Measurements from ENCODE around the gene INSIG1. TPM values are rescaled to one million over a fixed set of nuclear protein-coding genes. Genes with fewer than 3 reads are reported as not detected.

Gene INSIG1
- total RNA-seq, 4 donors from 2014 or later, result 40.1 to 151 (median 79.5) TPM

DNA sequence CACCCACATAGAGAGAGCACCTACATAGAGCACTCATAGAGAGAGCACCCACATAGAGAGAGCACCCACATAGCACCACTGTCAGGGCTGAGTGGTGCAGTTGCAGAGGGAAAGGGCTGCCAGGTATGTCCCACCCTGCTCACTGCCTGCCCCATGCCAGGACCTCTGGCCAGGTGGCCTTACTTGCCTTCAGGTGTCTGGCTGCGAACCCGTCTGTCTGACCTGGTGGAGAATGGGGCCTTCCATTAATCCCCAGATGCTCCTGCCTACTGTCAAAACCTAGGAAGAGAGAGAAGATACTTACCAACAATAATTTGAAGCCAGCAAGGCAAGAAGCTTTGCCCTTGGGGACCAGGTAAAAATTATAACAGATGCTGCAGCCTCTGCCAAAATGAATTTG lies 51.1 kb downstream of the INSIG1 start:
- intact Hi-C loops (cut with DNase I; ENCODE audit: low total_unique reads), result no loop called here
- 60 to 61% methylated on average over 2 of the region's 2 CpGs for WGBS, 2 donors
- TF ChIP-seq, protein P1, sequence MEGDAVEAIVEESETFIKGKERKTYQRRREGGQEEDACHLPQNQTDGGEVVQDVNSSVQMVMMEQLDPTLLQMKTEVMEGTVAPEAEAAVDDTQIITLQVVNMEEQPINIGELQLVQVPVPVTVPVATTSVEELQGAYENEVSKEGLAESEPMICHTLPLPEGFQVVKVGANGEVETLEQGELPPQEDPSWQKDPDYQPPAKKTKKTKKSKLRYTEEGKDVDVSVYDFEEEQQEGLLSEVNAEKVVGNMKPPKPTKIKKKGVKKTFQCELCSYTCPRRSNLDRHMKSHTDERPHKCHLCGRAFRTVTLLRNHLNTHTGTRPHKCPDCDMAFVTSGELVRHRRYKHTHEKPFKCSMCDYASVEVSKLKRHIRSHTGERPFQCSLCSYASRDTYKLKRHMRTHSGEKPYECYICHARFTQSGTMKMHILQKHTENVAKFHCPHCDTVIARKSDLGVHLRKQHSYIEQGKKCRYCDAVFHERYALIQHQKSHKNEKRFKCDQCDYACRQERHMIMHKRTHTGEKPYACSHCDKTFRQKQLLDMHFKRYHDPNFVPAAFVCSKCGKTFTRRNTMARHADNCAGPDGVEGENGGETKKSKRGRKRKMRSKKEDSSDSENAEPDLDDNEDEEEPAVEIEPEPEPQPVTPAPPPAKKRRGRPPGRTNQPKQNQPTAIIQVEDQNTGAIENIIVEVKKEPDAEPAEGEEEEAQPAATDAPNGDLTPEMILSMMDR (IDR thresholded peaks at IDR 0.05), result no peak
- no peak for TF ChIP-seq POLR2A (IDR thresholded peaks at IDR 0.05)
- H3K4me3 ChIP-seq (ENCODE audit: low read depth, poor library complexity, severe bottlenecking), result no peak overlapping the region
- DNase-seq (ENCODE audit: low spot score in 2 of 2), result no peak

DNA sequence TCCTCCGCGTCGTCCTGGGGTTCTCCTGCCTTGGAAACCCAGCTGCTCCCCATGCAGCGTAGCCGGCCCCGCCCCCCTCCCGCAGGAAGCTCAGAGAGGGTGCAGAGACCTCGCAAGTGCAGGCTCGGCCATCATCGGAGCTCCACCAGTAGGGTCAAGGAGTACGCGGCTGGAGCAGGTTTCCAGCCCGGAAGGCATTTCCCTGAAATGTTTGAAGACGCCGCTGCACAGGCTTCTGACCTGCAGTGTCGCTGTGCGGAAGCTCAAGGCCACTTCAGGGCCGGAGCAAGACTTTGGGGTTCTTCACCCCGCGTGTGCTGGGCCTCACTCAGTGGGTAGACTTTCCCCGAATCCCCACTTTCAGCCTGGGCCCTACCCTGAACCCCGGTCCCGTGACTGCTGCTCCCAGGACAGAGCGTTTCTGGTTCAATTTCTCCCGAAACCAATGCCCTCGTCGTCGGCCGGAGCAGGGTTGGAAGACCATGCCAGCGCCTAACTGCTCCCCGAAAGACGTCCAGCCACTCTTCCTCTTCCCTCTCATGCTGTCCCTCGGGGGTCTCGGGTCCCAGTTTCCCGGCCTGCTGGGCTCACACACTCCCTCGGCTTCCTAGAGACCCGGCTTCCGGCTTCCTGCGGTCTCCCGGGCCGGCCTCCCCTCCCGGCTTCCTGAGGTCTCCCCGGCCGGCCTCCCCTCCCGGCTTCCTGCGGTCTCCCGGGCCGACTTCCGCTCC lies 52.1 kb downstream of the INSIG1 start:
- no peak for DNase-seq (ENCODE audit: low spot score in 2 of 2)
- TF ChIP-seq, protein P1 (IDR thresholded peaks at IDR 0.05), result no peak
- no peak for TF ChIP-seq POLR2A (IDR thresholded peaks at IDR 0.05)
- no peak overlapping the region for H3K4me3 ChIP-seq (ENCODE audit: low read depth, poor library complexity, severe bottlenecking)
- 59 to 66% methylated on average over 42 to 47 of the region's 49 CpGs for whole genome bisulfite sequencing, 2 donors
- intact Hi-C loops (cut with DNase I; ENCODE audit: low total_unique reads), result no loop called here

DNA sequence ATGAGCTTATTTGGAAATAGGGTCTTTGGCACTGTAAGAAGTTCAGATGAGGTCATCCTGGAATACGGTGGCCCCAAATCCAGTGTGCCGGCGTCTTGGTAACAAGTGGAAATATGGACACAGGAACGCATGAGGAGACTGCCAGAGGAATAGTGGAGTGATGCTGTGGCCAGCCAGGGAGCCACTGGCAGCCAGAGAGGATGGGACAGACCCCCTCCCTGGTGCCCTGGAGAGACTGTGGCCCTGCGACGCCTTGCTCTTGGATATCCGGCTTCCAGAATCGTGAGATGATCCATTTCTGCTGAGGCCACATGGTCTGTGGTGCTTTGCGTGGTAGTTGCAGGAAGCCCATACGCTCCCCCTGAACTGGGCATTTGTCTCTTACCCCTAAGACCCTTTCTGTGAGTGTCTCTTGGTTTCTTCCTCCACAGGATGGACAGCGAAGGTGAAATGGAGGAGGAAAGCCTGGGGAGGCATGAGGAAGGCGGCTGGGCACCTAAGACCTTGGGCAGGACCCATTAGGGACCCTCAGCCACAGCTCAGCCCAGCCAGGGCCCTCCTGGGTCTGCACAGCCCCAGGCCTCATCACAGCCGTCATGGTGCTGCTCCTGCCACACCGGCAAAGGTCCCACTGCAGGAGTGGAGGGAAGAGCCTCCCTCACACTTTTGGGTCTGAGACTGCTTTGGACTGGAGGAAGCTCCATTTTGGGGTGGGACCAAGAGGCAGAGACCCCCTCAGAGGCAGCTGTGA lies 53.6 kb downstream of the INSIG1 start:
- intact Hi-C loops (cut with DNase I; ENCODE audit: low total_unique reads), result no loop called here
- no peak for DNase-seq (ENCODE audit: low spot score in 2 of 2)
- WGBS, 2 donors, result 78 to 79% methylated on average over 14 of the region's 14 CpGs

DNA sequence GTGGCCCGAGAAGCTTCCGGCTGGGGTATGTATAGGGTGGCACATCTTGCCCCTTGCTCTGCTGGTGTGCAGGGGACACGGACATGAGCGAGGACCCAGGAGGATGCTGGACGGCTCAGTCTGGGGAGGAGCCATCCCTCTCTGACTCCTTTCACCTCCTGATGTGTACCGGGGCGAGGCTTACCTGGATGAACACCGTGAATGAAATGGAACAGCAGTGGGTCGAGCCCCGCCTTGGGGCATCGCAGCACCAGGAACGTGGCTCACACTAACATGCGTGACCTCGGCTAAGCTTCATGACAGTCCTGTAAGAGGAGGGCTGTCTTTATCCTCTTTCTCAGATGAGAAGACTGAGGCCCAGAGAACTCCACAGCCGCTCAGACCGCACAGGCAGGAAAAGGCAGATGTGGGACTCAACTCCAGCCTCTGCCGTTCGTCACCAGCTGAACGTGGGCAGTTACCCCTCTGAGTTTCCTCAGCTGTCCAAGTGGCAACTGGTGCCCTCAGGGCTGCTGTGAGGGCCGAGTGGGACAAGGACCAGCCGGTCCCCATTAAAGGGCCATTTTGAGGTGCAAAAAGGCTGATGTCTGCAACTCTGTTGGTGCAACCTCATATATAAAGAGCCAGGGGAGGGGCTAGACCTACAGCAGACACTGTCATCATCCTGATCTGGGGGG lies 54.5 kb downstream of the INSIG1 start:
- intact Hi-C loops (cut with DNase I; ENCODE audit: low total_unique reads), result no loop called here
- DNase-seq (ENCODE audit: low spot score in 2 of 2), result no peak
- H3K4me3 ChIP-seq (ENCODE audit: low read depth, poor library complexity, severe bottlenecking), result no peak overlapping the region
- TF ChIP-seq, protein P1 (IDR thresholded peaks at IDR 0.05), result no peak
- TF ChIP-seq POLR2A (IDR thresholded peaks at IDR 0.05), result no peak
- WGBS, 2 donors, result 68 to 76% methylated on average over 20 to 21 of the region's 21 CpGs

More for the DNA sequence above, 53.6 kb downstream of the INSIG1 start:
- no peak overlapping the region for H3K4me3 ChIP-seq (ENCODE audit: low read depth, poor library complexity, severe bottlenecking)
- TF ChIP-seq, protein P1 (IDR thresholded peaks at IDR 0.05), result no peak
- TF ChIP-seq POLR2A (IDR thresholded peaks at IDR 0.05), result no peak

DNA sequence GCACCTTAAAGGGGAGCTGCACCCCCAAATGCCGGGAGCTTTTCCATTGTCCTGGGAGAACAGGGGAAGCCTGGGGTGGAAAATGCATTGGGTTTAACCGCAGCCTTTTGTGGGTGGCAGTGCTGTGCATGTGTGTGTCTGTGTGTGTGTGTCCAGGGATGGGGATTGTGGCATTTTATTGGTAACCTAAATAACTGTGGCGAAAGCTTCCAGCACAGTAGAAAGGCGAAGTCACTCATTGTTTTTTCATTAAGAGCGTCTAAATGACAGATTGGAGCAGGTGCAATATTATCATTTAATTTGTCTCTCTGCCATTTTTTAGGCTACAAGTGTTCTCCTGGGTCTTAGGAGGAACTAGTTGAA lies 55.1 kb downstream of the INSIG1 start:
- intact Hi-C loops (cut with DNase I; ENCODE audit: low total_unique reads), result no loop called here
- no peak for DNase-seq (ENCODE audit: low spot score in 2 of 2)

More for the DNA sequence above, 55.1 kb downstream of the INSIG1 start:
- no peak for TF ChIP-seq POLR2A (IDR thresholded peaks at IDR 0.05)
- TF ChIP-seq, protein P1 (IDR thresholded peaks at IDR 0.05), result no peak
- H3K4me3 ChIP-seq (ENCODE audit: low read depth, poor library complexity, severe bottlenecking), result no peak overlapping the region
- WGBS, 2 donors, result 75 to 81% methylated on average over 5 of the region's 5 CpGs
